K562 (cell line): ENCODE data around the gene EXOSC9. TPM values are rescaled to one million over a fixed set of nuclear protein-coding genes. Genes with fewer than 3 reads are reported as not detected.

ENCODE experiments used
- CHD1 ChIP-seq: fragments of 200-600 bp; sonication (generic); IDR thresholded peaks from one replicate; pipeline ENCODE4 v1.6.1; 2012; ENCODE audit warnings: mild to moderate bottlenecking, moderate library complexity, low read length, inconsistent platforms
- EZH2 ChIP-seq: IDR thresholded peaks from 2 replicates; pipeline ENCODE4 v1.6.1; 2012; ENCODE audit warnings: low read depth, mild to moderate bottlenecking, inconsistent platforms, low read length, borderline replicate concordance
- IFI16 ChIP-seq: fragments of 250-450 bp; sonication (Bioruptor Pico); IDR thresholded peaks from 2 replicates; pipeline ENCODE4 v2.1.2; 2022; ENCODE audit warnings: mild to moderate bottlenecking, inconsistent platforms
- KLF13 ChIP-seq: fragments of 450-650 bp; IDR thresholded peaks from 2 replicates; pipeline ENCODE4 v1.6.1; 2016; ENCODE audit warnings: missing genetic modification characterization, low read depth, mild to moderate bottlenecking, missing compliant biosample characterization, moderate library complexity, borderline replicate concordance
- MECOM ChIP-seq: fragments of 250-450 bp; sonication (Bioruptor Pico); IDR thresholded peaks from 2 replicates; pipeline ENCODE4 v1.8.0; 2022; ENCODE audit warnings: inconsistent platforms
- NEUROD1 ChIP-seq: fragments of 150-350 bp; IDR thresholded peaks from 2 replicates; pipeline ENCODE4 v1.6.1; 2014; ENCODE audit warnings: borderline replicate concordance, low read length, low read depth; ENCODE audit not compliant: partially characterized antibody
- POLR2B ChIP-seq: fragments of 450-650 bp; IDR thresholded peaks from 2 replicates; pipeline ENCODE4 v1.6.1; 2018; ENCODE audit warnings: low read depth; ENCODE audit not compliant: partially characterized antibody
- POLR3A ChIP-seq: IDR thresholded peaks from 2 replicates; pipeline ENCODE4 v1.6.1; 2011; ENCODE audit warnings: borderline replicate concordance, mild to moderate bottlenecking, moderate library complexity; ENCODE audit not compliant: insufficient read length, insufficient read depth; ENCODE audit errors: extremely low read depth
- RAD21 ChIP-seq, 2 experiments: fragments of 250-450 bp in 1 of 2; fragments of 450-650 bp in 1 of 2; sonication (Bioruptor Pico) in 1 of 2; formaldehyde crosslinking in 1 of 2; IDR thresholded peaks in 1 of 2; conservative IDR thresholded peaks in 1 of 2; 2 replicates each; pipeline versions ENCODE4 v1.4.0 to v1.8.0; 2020 to 2022; ENCODE audit warnings: mild to moderate bottlenecking in 2 of 2, moderate library complexity in 1 of 2
- RNF2 ChIP-seq: sonication (generic); IDR thresholded peaks from 2 replicates; pipeline ENCODE4 v1.6.1; 2016
- SAFB2 ChIP-seq: fragments of 200-400 bp; formaldehyde crosslinking; IDR thresholded peaks from 2 replicates; pipeline ENCODE4 v1.6.1; 2018; ENCODE audit warnings: borderline replicate concordance, low read length, low read depth, moderate library complexity; ENCODE audit not compliant: severe bottlenecking
- SMAD4 ChIP-seq: fragments of 250-450 bp; sonication (Bioruptor Pico); conservative IDR thresholded peaks from 2 replicates; pipeline ENCODE4 v1.8.0; 2021; ENCODE audit warnings: inconsistent platforms, mild to moderate bottlenecking, moderate library complexity
- SRSF1 ChIP-seq: fragments of 200-400 bp; formaldehyde crosslinking; IDR thresholded peaks from 2 replicates; pipeline ENCODE4 v1.6.1; 2017; ENCODE audit warnings: mild to moderate bottlenecking, low read depth, low read length, moderate library complexity
- TAL1 ChIP-seq: fragments of 450-650 bp; IDR thresholded peaks from 2 replicates; pipeline ENCODE4 v1.6.1; 2016; ENCODE audit warnings: mild to moderate bottlenecking
- ZC3H4 ChIP-seq: sonication (generic); formaldehyde crosslinking; IDR thresholded peaks from 2 replicates; pipeline ENCODE4 v1.9.0; 2021; ENCODE audit warnings: missing genetic modification reagents, borderline replicate concordance
- ZNF316 ChIP-seq: fragments of 450-650 bp; IDR thresholded peaks from 2 replicates; pipeline ENCODE4 v1.6.1; 2016
- ZNF695 ChIP-seq: fragments of 450-650 bp; formaldehyde crosslinking; IDR thresholded peaks from 2 replicates; pipeline ENCODE4 v1.4.0; 2020; ENCODE audit warnings: mild to moderate bottlenecking, moderate library complexity
- ZNF75A ChIP-seq: fragments of 450-650 bp; formaldehyde crosslinking; IDR thresholded peaks from 2 replicates; pipeline ENCODE4 v1.4.0; 2020; ENCODE audit warnings: mild to moderate bottlenecking
- polyA plus RNA-seq, 8 experiments: library from polyadenylated mRNA; depleted of rRNA in 4 of 8; stranded (reverse) in 5 of 8; unstranded in 3 of 8; fragments of >200 nt; fragmentation: Nextera tagmentation in 2 of 8; fragmentation: Illumina TruSeq in 1 of 8; extraction: Ambion mirVana in 2 of 8; extraction: Trizol in 1 of 8; gene quantifications; 2 replicates each; pipeline versions ENCODE4 v1.2.1 to v1.2.3, GENCODE V29; 2011 to 2014; ENCODE audit warnings: inconsistent platforms in 1 of 8, missing spikeins in 1 of 8
- total RNA-seq, 7 experiments: library from RNA; depleted of rRNA in 6 of 7; stranded (reverse); fragments of >200 nt in 6 of 7; fragmentation: Illumina TruSeq in 2 of 7; extraction: Trizol in 2 of 7; gene quantifications; 2 replicates each; pipeline versions ENCODE4 v1.2.1 to v1.2.3, GENCODE V29; 2011 to 2021; ENCODE audit warnings: low replicate concordance in 1 of 7
- TF ChIP-seq, protein P1 (sequence below): sonication (generic); formaldehyde crosslinking; IDR thresholded peaks from 2 replicates; pipeline ENCODE4 v1.9.0; 2022; ENCODE audit warnings: mild to moderate bottlenecking, missing genetic modification reagents
- TF ChIP-seq, protein P2 (sequence below), 2 experiments: IDR thresholded peaks; 2 replicates each; pipeline ENCODE4 v1.6.1; 2012; ENCODE audit warnings: improper control_type of control experiment in 2 of 2, low read depth in 2 of 2, low read length in 2 of 2, borderline replicate concordance in 1 of 2
- TF ChIP-seq, protein P3 (sequence below), 2 experiments: fragments of 250-450 bp in 1 of 2; fragments of 450-650 bp in 1 of 2; sonication (Bioruptor Pico) in 1 of 2; IDR thresholded peaks; 2 replicates each; pipeline versions ENCODE4 v1.6.1 to v1.8.0; 2016 to 2021; ENCODE audit warnings: mild to moderate bottlenecking in 2 of 2, moderate library complexity in 2 of 2, missing compliant biosample characterization in 1 of 2, missing genetic modification characterization in 1 of 2

Gene EXOSC9
- total and polyA plus RNA-seq, 9 of the 15 experiments (the other 6 are each of a cell fraction or from before 2014, with no cell fraction given): 64.7 to 166 (median 115) TPM

DNA sequence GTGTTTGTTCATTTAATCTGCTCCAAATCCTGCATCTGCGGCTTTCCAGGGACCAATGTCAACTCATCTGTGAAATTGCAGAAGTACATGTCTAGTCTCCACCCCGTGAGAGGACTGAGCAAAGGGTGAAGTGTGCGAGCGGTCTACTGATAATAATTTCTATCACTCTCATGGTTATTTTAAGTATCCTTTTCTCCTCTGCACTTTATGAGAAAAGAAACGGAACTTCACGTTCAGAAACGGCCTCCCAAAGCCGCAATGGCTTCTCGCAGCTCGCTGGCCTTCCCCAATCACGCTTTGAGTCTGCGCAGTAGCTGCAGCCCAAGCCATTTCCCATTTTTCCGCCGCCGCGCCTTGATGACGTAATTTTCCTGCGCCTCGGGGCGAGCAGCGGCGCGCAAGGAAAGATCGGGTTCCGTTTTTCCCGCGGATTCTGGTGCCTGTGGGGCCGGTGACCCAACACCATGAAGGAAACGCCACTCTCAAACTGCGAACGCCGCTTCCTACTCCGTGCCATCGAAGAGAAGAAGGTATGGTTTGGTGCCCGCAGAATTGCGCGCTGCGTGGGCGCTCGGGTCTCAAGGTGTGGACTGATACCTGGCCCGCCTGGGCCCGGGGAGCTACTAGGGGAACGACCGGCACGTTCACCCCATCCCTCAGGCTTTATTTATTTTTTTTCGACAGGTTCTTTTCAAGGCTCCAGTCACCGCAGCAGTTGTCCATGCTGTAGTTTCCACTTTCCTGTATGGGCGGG lies at the start of gene EXOSC9 (continued):
- TF ChIP-seq SMAD4 (CRISPR knock-in tag) (peak; percentile 43; the same call in 1 of the 2 replicates), ZNF75A (CRISPR knock-in tag) (peak; percentile 12; the same call in 1 of the 2 replicates), RNF2 (0 out of 2 replicates have a peak, but pooled peaks have one; percentile 56), RAD21 (CRISPR knock-in tag; conservative IDR thresholded peaks at IDR 0.05 in 1 of 2, IDR thresholded peaks at IDR 0.05 in 1 of 2) (peak in 1 of 2 experiments; percentile 17; a peak in 1 of 4 replicates), TAL1 (peak; percentile 30; the same call in 1 of the 2 replicates), SAFB2 (no peak), SRSF1 (0 out of 2 replicates have a peak, but pooled peaks have one; percentile 60), ZC3H4 (CRISPR knock-in tag) (no peak), ZNF316 (no peak), CHD1 (no peak), POLR2B (peak; percentile 94), KLF13 (no peak), EZH2 (no peak), ZNF695 (CRISPR knock-in tag) (no peak), NEUROD1 (peak; percentile 20), POLR3A (no peak), IFI16 (CRISPR knock-in tag) (no peak), MECOM (CRISPR knock-in tag) (no peak)
- TF ChIP-seq, protein P1, sequence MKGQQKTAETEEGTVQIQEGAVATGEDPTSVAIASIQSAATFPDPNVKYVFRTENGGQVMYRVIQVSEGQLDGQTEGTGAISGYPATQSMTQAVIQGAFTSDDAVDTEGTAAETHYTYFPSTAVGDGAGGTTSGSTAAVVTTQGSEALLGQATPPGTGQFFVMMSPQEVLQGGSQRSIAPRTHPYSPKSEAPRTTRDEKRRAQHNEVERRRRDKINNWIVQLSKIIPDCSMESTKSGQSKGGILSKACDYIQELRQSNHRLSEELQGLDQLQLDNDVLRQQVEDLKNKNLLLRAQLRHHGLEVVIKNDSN (CRISPR knock-in tag): no peak
- TF ChIP-seq, protein P2, sequence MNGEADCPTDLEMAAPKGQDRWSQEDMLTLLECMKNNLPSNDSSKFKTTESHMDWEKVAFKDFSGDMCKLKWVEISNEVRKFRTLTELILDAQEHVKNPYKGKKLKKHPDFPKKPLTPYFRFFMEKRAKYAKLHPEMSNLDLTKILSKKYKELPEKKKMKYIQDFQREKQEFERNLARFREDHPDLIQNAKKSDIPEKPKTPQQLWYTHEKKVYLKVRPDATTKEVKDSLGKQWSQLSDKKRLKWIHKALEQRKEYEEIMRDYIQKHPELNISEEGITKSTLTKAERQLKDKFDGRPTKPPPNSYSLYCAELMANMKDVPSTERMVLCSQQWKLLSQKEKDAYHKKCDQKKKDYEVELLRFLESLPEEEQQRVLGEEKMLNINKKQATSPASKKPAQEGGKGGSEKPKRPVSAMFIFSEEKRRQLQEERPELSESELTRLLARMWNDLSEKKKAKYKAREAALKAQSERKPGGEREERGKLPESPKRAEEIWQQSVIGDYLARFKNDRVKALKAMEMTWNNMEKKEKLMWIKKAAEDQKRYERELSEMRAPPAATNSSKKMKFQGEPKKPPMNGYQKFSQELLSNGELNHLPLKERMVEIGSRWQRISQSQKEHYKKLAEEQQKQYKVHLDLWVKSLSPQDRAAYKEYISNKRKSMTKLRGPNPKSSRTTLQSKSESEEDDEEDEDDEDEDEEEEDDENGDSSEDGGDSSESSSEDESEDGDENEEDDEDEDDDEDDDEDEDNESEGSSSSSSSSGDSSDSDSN (IDR thresholded peaks at IDR 0.05; ENCODE audit: borderline replicate concordance in 1 of 2, low read depth in 2 of 2, low read length in 2 of 2): no peak
- TF ChIP-seq, protein P3, sequence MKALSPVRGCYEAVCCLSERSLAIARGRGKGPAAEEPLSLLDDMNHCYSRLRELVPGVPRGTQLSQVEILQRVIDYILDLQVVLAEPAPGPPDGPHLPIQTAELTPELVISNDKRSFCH (CRISPR knock-in tag; IDR thresholded peaks at IDR 0.05): no peak
- TF ChIP-seq, protein P3 (tag; IDR thresholded peaks at IDR 0.05): 0 out of 2 replicates have a peak, but pooled peaks have one; percentile 51
